22Rv1 (cell line): ENCODE results near the gene KIRREL1.
A peak's percentile ranks its signal among the peaks of the same experiment; 100 is the strongest.

Experiments
- H3K27ac ChIP-seq: fragments of 450-650 bp; 2 replicates; pipeline ENCODE4 v1.5.1; 2017
- CTCF ChIP-seq: fragments of 450-650 bp; IDR thresholded peaks from 2 replicates; pipeline ENCODE4 v1.5.1; 2017; ENCODE audit warnings: mild to moderate bottlenecking
- ZFX ChIP-seq: fragments of 450-650 bp; IDR thresholded peaks from 2 replicates; pipeline ENCODE4 v1.6.1; 2017; ENCODE audit warnings: antibody characterized with exemption, borderline replicate concordance

The KIRREL1 gene

GRCh38 chr1:158089476-158089875, 96.0 kb downstream of the KIRREL1 start:
- TF ChIP-seq ZFX (no peak), CTCF (no peak)
- H3K27ac ChIP-seq: no peak overlapping the region

- no peak overlapping the region for H3K27ac ChIP-seq
- no peak for TF ChIP-seq ZFX
- no peak for TF ChIP-seq CTCF
Measured at GRCh38 chr1:158089925-158090637, 96.6 kb downstream of the KIRREL1 start.

GRCh38 chr1:158093376-158093775, 99.9 kb downstream of the KIRREL1 start:
- no peak overlapping the region for H3K27ac ChIP-seq
- no peak for TF ChIP-seq ZFX
- TF ChIP-seq CTCF: no peak

- H3K27ac ChIP-seq: no peak overlapping the region
- TF ChIP-seq ZFX (no peak), CTCF (no peak)
Measured at GRCh38 chr1:158094571-158094970, 101.1 kb downstream of the KIRREL1 start.

GRCh38 chr1:158095737-158096335, 102.4 kb downstream of the KIRREL1 start:
- no peak overlapping the region for H3K27ac ChIP-seq
- TF ChIP-seq ZFX: no peak
- peak; percentile 82 for TF ChIP-seq CTCF

GRCh38 chr1:158098256-158098655, 104.8 kb downstream of the KIRREL1 start:
- TF ChIP-seq CTCF (no peak), ZFX (no peak)
- H3K27ac ChIP-seq: no peak overlapping the region

GRCh38 chr1:158099185-158099584, 105.7 kb downstream of the KIRREL1 start:
- TF ChIP-seq ZFX (no peak), CTCF (no peak)
- no peak overlapping the region for H3K27ac ChIP-seq
